ENCODE data around the gene DHCR24. TPM values are rescaled to one million over a fixed set of nuclear protein-coding genes. Genes with fewer than 3 reads are reported as not detected.

DHCR24 gene
- total RNA-seq, 1 donor, result 1.7 TPM

- no peak overlapping the region for H3K4me3 ChIP-seq (ENCODE audit: low read length)
- H3K9me3 ChIP-seq (ENCODE audit: low read depth, low read length), result no peaks in the 10 kb centered on the region
- no peaks in the 10 kb centered on the region for H3K27me3 ChIP-seq (ENCODE audit: insufficient read depth, low read length)
- H3K4me1 ChIP-seq (ENCODE audit: insufficient read depth, low read length), result peaks cover 7% of the 10 kb centered on the region
Observed at GRCh38 chr1:54859700-54860391, 27.1 kb downstream of the DHCR24 start.

GRCh38 chr1:54857746-54858561 lies 29.0 kb downstream of the DHCR24 start:
- no peaks in the 10 kb centered on the region for H3K27me3 ChIP-seq (ENCODE audit: insufficient read depth, low read length)
- peaks cover 7% of the 10 kb centered on the region for H3K4me1 ChIP-seq (ENCODE audit: insufficient read depth, low read length)
- no peak overlapping the region for H3K4me3 ChIP-seq (ENCODE audit: low read length)
- no peaks in the 10 kb centered on the region for H3K9me3 ChIP-seq (ENCODE audit: low read depth, low read length)

- Histone ChIP-seq H3K9me3 (ENCODE audit: low read depth, low read length) (no peaks in the 10 kb centered on the region), H3K4me1 (ENCODE audit: insufficient read depth, low read length) (peaks cover 7% of the 10 kb centered on the region), H3K4me3 (ENCODE audit: low read length) (no peak overlapping the region), H3K27me3 (ENCODE audit: insufficient read depth, low read length) (no peaks in the 10 kb centered on the region)
Observed at GRCh38 chr1:54857141-54857540, 29.9 kb downstream of the DHCR24 start.

- no peaks in the 10 kb centered on the region for H3K9me3 ChIP-seq (ENCODE audit: low read depth, low read length)
- H3K4me3 ChIP-seq (ENCODE audit: low read length), result no peak overlapping the region
- no peaks in the 10 kb centered on the region for H3K27me3 ChIP-seq (ENCODE audit: insufficient read depth, low read length)
- H3K4me1 ChIP-seq (ENCODE audit: insufficient read depth, low read length), result peaks cover 3% of the 10 kb centered on the region
Observed at GRCh38 chr1:54854381-54855020, 32.5 kb downstream of the DHCR24 start.

- Histone ChIP-seq H3K9me3 (ENCODE audit: low read depth, low read length) (no peaks in the 10 kb centered on the region), H3K4me1 (ENCODE audit: insufficient read depth, low read length) (no peaks in the 10 kb centered on the region), H3K27me3 (ENCODE audit: insufficient read depth, low read length) (no peaks in the 10 kb centered on the region), H3K4me3 (ENCODE audit: low read length) (no peak overlapping the region)
Observed at GRCh38 chr1:54853793-54854370, 33.1 kb downstream of the DHCR24 start.

GRCh38 chr1:54853096-54853792 lies 33.8 kb downstream of the DHCR24 start:
- H3K9me3 ChIP-seq (ENCODE audit: low read depth, low read length), result no peaks in the 10 kb centered on the region
- H3K27me3 ChIP-seq (ENCODE audit: insufficient read depth, low read length), result no peaks in the 10 kb centered on the region
- H3K4me3 ChIP-seq (ENCODE audit: low read length), result no peak overlapping the region
- H3K4me1 ChIP-seq (ENCODE audit: insufficient read depth, low read length), result no peaks in the 10 kb centered on the region

- no peaks in the 10 kb centered on the region for H3K27me3 ChIP-seq (ENCODE audit: insufficient read depth, low read length)
- no peaks in the 10 kb centered on the region for H3K9me3 ChIP-seq (ENCODE audit: low read depth, low read length)
- H3K4me1 ChIP-seq (ENCODE audit: insufficient read depth, low read length), result no peaks in the 10 kb centered on the region
- H3K4me3 ChIP-seq (ENCODE audit: low read length), result no peak overlapping the region
Observed at GRCh38 chr1:54851936-54852524, 35.0 kb downstream of the DHCR24 start.

- Histone ChIP-seq H3K9me3 (ENCODE audit: low read depth, low read length) (no peaks in the 10 kb centered on the region), H3K27me3 (ENCODE audit: insufficient read depth, low read length) (no peaks in the 10 kb centered on the region), H3K4me1 (ENCODE audit: insufficient read depth, low read length) (no peaks in the 10 kb centered on the region), H3K4me3 (ENCODE audit: low read length) (no peak overlapping the region)
Observed at GRCh38 chr1:54851406-54851805, 35.6 kb downstream of the DHCR24 start.

GRCh38 chr1:54850737-54851136 lies 36.3 kb downstream of the DHCR24 start:
- no peaks in the 10 kb centered on the region for H3K9me3 ChIP-seq (ENCODE audit: low read depth, low read length)
- H3K4me3 ChIP-seq (ENCODE audit: low read length), result no peak overlapping the region
- no peaks in the 10 kb centered on the region for H3K4me1 ChIP-seq (ENCODE audit: insufficient read depth, low read length)
- H3K27me3 ChIP-seq (ENCODE audit: insufficient read depth, low read length), result no peaks in the 10 kb centered on the region

GRCh38 chr1:54850069-54850730 lies 36.8 kb downstream of the DHCR24 start:
- Histone ChIP-seq H3K9me3 (ENCODE audit: low read depth, low read length) (no peaks in the 10 kb centered on the region), H3K4me1 (ENCODE audit: insufficient read depth, low read length) (no peaks in the 10 kb centered on the region), H3K4me3 (ENCODE audit: low read length) (no peak overlapping the region), H3K27me3 (ENCODE audit: insufficient read depth, low read length) (no peaks in the 10 kb centered on the region)

- H3K27me3 ChIP-seq (ENCODE audit: insufficient read depth, low read length), result no peaks in the 10 kb centered on the region
- no peaks in the 10 kb centered on the region for H3K9me3 ChIP-seq (ENCODE audit: low read depth, low read length)
- H3K4me1 ChIP-seq (ENCODE audit: insufficient read depth, low read length), result no peaks in the 10 kb centered on the region
- no peak overlapping the region for H3K4me3 ChIP-seq (ENCODE audit: low read length)
Observed at GRCh38 chr1:54849219-54850068, 37.6 kb downstream of the DHCR24 start.

GRCh38 chr1:54848134-54848948 lies 38.7 kb downstream of the DHCR24 start:
- Histone ChIP-seq H3K4me1 (ENCODE audit: insufficient read depth, low read length) (no peaks in the 10 kb centered on the region), H3K4me3 (ENCODE audit: low read length) (no peak overlapping the region), H3K27me3 (ENCODE audit: insufficient read depth, low read length) (no peaks in the 10 kb centered on the region), H3K9me3 (ENCODE audit: low read depth, low read length) (no peaks in the 10 kb centered on the region)

All from mononuclear cell (primary cell).